ENCODE data around the gene ETV6. TPM values are rescaled to one million over a fixed set of nuclear protein-coding genes. Genes with fewer than 3 reads are reported as not detected.

The ETV6 gene
- total and polyA plus RNA-seq, 8 donors: 5.1 to 31.6 (median 18.2) TPM

- WGBS, 2 donors: 87 to 95% methylated on average over 3 of the region's 3 CpGs
- H3K27me3 ChIP-seq: no peaks in the 10 kb centered on the region
- DNase-seq (no peak), FAIRE-seq (no peak), ATAC-seq (no peak)
- peak overlapping the region in 2 of 4 donors; percentile 45 to 62 for H3K27ac ChIP-seq
- intact Hi-C loops (cut with DNase I): no loop called here
- H3K9me3 ChIP-seq: no peaks in the 10 kb centered on the region
- no peak overlapping the region for H3K4me3 ChIP-seq
- H3K4me1 ChIP-seq: peaks cover 18 to 46% (median 37%) of the 10 kb centered on the region in 3 donors
- no peaks in the 10 kb centered on the region for H3K36me3 ChIP-seq
- no peak for TF ChIP-seq CTCF (IDR thresholded peaks at IDR 0.05)
Observed at GRCh38 chr12:11834931-11835330, 185.5 kb downstream of the ETV6 start.

DNA sequence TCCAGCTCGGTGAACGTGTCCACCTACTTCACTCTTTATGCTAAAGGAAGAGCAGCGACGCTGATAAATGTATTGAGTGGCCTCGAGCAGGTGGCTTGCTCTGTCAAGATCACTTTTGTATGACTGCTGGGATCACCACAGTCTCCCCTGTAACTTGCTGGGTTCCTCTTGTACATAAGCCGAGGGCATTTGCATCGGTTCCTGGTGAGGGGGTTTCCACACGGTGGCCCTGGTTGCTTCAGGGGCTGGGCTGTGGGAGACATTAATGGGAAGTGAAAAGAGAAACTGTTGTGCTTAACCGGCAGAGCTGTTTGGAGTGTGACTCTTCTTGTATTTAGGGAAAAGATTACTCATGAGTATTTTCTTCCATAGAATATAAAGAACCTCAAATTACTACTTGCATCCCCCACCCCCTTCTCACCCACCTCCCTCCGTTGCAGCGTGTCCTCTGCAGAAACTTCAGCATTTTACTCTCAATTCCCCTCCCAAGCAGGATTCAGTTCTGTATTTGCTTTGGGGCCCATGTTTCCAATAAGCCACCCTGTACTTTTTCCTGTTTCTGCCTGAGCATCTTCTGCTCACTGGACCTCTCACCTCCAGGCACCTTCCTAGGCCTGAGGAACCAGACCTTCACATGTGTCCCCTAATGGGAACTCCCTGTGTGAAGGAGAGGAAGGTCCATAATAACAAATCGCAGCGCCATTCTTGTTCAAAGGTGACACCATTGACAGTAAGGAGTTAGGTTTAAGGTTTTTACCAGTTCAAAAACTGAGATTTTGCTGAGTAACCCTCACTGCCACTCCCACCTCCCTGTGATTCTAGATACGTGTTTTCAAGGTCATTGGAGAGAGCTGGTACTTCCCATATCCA is 187.0 kb downstream of the ETV6 start:
- ATAC-seq: peak in 2 of 4 donors; percentile 20 to 49

DNA sequence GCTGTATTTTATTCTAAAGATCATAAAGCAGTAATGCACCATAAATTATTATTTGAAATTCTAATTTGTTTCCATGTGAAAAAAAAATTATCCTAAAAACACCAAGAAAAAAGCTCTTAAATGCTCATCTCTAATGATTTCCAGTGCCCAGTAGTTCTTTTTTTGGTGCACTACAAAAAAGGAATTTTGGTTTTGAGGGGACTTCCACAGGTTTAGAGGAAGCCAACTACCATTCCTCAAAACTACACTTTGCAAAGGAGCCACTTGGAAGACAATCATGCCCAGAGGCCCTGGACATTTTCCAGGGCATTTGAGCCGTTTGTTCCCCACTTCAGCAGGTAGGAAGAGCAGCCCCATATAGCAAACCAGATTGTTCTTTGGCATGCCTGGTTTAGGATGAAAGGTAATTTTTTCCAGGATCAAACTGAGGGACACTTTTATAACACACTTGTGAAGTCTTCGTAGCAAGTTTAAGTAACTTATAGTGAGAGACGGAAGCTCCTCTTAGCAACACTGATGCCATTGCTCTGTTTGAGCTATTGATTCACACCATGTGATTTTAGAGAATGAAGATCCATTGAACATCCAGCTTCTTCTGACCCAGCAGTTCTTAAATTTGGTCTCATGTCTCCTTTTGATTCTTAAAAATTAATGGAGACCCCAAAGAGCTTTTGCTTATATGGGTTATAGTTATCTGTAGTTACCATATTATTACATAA is 187.9 kb downstream of the ETV6 start:
- WGBS, 2 donors: 80 to 83% methylated on average over 3 of the region's 3 CpGs
- peak overlapping the region in 1 of 4 donors; percentile 3 for H3K27ac ChIP-seq
- FAIRE-seq: no peak

More for the DNA sequence above, 187.0 kb downstream of the ETV6 start:
- Histone ChIP-seq H3K9me3 (no peaks in the 10 kb centered on the region), H3K27me3 (no peaks in the 10 kb centered on the region), H3K4me1 (peaks cover 10 to 49% (median 37%) of the 10 kb centered on the region in 3 donors), H3K27ac (peak overlapping the region in 2 of 4 donors; percentile 3 to 49), H3K36me3 (no peaks in the 10 kb centered on the region), H3K4me3 (no peak overlapping the region)
- 84 to 86% methylated on average over 14 of the region's 14 CpGs for WGBS, 2 donors
- no peak for TF ChIP-seq CTCF (IDR thresholded peaks at IDR 0.05)
- DNase-seq (peak in 1 of 6 donors; percentile 55), FAIRE-seq (no peak)
- intact Hi-C loops (cut with DNase I): no loop called here

DNA sequence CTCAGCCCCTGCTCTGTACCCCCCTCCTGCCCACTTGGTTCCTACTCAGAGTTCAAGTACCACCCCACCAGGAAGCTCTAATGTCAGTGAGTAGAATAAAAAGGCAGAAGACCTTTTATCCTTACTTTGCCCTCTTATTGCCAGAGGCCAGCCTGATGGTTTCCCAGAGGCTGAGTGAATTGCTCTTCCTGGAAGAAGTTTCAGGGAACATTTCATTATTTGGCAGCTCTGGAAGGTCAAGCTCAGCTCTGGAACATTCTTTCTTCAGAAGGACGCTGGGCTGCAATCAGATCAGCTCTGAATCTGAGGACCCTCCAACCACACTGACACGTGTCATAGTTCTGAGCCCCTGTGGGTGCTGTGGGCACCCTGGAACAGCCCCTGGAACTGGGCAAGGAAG is 188.9 kb downstream of the ETV6 start:
- FAIRE-seq: no peak
- H3K4me3 ChIP-seq: no peak overlapping the region
- intact Hi-C loops (cut with DNase I): no loop called here
- no peaks in the 10 kb centered on the region for H3K36me3 ChIP-seq
- ATAC-seq: peak in 1 of 4 donors; percentile 29
- peaks cover 8 to 46% (median 33%) of the 10 kb centered on the region in 3 donors for H3K4me1 ChIP-seq
- peak overlapping the region in 3 of 4 donors; percentile 6 to 80 (median 69) for H3K27ac ChIP-seq
- no peaks in the 10 kb centered on the region for H3K27me3 ChIP-seq
- no peak for DNase-seq
- 69% methylated on average over 2 of the region's 2 CpGs for WGBS, 2 donors
- no peak for TF ChIP-seq CTCF (IDR thresholded peaks at IDR 0.05)
- no peaks in the 10 kb centered on the region for H3K9me3 ChIP-seq

More for the DNA sequence above, 187.9 kb downstream of the ETV6 start:
- no peak for TF ChIP-seq CTCF (IDR thresholded peaks at IDR 0.05)
- Histone ChIP-seq H3K27me3 (no peaks in the 10 kb centered on the region), H3K4me1 (peaks cover 10 to 49% (median 37%) of the 10 kb centered on the region in 3 donors), H3K9me3 (no peaks in the 10 kb centered on the region), H3K4me3 (no peak overlapping the region), H3K36me3 (no peaks in the 10 kb centered on the region)
- DNase-seq (no peak), ATAC-seq (no peak)
- intact Hi-C loops (cut with DNase I): no loop called here
